GM18870 (cell line): Measurements from ENCODE around the gene RIPOR1.

Experiments used
- ATAC-seq: cut with Tn5 transposase; IDR thresholded peaks from one replicate; pipeline ENCODE4 v1.9.1; 2021; ENCODE audit warnings: moderate library complexity; ENCODE audit not compliant: unreplicated experiment

The RIPOR1 gene

DNA sequence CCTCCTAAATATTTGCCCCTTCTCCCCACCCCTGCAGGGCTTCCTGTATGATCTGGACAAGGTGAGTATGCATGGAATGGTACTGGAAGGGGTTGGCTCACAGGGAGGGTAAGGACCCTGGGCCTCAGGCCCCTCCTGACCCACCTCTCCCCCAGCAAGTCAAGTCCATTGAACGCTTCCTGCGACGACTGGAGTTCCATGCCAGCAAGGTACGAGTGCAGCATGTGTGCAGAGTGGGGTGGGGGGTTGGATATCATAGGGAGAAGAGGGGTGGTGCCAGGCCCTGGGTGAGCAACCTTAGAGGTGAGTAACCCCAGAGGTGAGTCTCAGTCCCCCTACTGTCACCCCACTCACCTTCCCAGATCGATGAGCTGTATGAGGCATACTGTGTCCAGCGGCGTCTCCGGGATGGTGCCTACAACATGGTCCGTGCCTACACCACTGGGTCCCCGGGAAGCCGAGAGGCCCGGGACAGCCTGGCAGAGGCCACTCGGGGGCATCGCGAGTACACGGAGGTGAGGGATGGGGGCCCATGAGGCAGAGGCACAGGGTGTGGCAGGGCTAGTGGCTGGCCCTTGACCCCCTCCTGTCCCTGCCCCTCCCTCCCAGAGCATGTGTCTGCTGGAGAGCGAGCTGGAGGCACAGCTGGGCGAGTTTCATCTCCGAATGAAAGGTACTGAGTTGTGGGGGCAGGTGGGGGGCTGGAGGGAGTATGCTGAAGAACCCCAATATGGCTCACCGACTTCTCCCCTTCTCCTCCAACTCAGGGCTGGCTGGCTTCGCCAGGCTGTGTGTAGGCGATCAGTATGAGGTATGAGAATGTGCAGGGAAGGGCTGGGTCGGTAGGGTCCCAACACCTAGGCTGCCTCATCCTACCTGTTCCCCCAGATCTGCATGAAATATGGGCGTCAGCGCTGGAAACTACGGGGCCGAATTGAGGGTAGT, 11.3 kb downstream of the RIPOR1 start:
- ATAC-seq, result no peak

DNA sequence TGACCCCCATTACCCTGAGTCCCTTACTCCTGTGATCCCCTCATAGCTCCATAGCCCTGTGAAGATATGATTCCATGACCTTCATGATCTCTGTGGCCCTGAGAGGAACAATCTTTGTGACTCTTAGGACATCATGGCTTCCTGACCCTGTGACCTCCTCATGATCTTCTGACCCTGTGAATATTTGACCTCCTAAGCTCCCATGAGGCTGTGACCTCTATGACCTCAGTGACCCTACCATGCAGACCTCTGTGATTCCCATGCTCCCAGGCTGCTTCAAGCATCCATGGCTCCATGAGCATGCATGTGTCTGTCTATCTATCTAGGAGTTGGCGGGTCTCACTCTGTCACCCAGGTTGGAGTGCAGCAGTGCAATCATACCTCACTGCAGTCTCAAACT, 12.1 kb downstream of the RIPOR1 start:
- ATAC-seq, result no peak

DNA sequence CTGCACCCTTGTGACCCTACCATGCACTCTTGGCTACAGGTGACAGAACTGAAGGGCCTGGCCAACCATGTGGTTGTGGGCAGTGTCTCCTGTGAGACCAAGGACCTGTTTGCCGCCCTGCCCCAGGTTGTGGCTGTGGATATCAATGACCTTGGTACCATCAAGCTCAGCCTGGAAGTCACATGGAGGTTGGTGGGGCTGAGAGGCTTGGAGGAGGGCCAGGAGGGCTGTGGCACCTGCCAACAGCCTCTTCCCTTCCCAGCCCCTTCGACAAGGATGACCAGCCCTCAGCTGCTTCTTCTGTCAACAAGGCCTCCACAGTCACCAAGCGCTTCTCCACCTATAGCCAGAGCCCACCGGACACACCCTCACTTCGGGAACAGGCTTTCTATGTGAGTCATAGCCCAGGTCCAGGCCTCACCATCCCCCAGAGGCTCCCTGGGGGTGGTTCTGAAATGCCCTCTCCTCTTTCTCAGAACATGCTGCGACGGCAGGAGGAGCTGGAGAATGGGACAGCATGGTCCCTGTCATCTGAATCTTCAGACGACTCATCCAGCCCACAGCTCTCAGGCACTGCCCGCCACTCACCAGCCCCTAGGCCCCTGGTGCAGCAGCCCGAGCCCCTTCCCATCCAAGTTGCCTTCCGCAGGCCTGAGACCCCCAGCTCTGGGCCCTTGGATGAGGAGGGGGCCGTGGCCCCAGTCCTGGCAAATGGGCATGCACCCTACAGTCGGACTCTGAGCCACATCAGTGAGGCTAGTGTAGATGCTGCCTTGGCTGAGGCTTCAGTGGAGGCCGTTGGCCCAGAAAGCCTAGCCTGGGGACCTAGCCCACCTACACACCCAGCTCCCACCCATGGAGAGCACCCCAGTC, 13.0 kb downstream of the RIPOR1 start:
- no peak for ATAC-seq

DNA sequence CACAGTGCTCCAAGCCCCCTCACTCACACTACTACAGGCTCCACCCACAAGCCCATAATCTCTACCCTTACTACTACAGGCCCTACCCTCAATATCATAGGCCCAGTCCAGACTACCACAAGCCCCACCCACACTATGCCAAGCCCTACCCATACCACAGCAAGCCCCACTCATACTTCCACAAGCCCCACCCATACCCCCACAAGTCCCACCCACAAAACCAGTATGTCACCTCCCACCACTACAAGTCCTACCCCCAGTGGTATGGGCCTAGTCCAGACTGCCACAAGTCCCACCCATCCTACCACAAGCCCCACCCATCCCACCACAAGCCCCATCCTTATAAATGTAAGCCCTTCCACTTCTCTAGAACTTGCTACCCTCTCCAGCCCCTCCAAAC, 13.8 kb downstream of the RIPOR1 start:
- no peak for ATAC-seq

DNA sequence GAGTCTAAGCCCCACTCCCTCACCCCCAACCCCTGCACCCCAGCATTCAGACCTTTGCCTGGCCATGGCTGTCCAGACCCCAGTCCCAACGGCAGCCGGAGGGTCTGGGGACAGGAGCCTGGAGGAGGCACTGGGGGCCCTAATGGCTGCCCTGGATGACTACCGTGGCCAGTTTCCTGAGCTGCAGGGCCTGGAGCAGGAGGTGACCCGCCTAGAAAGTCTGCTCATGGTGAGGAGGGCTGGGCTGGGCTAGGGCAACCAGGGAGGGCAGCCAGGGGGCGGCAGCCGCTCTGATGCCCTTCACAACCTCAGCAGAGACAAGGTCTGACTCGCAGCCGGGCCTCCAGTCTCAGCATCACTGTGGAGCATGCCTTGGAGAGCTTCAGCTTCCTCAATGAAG, 14.4 kb downstream of the RIPOR1 start:
- ATAC-seq, result no peak

DNA sequence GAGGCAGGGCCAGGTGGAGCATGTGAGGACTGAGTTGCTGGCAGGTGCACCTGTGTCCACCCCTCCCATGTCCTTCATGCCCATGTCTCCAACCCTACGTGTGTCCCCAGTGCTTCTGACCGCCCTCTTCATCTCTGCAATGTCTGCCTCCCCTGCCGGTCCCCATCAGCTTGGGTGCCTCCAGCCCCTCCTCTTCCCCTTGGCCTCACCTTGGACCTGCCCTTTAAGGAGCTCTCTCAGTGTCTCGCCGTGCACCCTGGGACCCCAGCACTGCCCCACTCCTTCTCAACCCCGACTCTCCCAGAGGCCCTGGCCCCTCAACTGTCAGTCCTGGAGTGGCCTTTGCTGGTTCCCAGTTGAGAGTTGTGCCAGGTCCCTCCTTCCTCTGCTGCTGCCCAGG, 15.0 kb downstream of the RIPOR1 start:
- no peak for ATAC-seq

DNA sequence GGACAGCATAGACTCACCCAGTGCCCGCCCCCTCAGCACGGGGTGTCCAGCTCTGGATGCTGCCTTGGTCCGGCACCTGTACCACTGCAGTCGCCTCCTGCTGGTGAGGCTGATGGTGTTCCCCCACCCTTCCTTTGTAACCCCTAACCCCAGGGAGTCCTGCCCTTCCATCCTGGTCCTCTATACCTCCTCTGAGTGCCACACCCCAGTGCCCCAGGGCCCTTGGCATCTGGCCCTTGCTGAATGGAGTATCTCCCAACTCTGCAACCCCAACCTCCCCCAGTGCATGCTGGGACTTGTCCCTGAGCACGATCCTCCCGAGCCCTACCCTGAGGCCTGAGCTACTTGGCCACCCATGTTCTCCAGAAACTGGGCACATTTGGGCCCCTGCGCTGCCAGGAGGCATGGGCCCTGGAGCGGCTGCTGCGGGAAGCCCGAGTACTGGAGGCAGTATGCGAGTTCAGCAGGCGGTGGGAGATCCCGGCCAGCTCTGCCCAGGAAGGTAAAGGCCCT, 15.8 kb downstream of the RIPOR1 start:
- ATAC-seq, result no peak

DNA sequence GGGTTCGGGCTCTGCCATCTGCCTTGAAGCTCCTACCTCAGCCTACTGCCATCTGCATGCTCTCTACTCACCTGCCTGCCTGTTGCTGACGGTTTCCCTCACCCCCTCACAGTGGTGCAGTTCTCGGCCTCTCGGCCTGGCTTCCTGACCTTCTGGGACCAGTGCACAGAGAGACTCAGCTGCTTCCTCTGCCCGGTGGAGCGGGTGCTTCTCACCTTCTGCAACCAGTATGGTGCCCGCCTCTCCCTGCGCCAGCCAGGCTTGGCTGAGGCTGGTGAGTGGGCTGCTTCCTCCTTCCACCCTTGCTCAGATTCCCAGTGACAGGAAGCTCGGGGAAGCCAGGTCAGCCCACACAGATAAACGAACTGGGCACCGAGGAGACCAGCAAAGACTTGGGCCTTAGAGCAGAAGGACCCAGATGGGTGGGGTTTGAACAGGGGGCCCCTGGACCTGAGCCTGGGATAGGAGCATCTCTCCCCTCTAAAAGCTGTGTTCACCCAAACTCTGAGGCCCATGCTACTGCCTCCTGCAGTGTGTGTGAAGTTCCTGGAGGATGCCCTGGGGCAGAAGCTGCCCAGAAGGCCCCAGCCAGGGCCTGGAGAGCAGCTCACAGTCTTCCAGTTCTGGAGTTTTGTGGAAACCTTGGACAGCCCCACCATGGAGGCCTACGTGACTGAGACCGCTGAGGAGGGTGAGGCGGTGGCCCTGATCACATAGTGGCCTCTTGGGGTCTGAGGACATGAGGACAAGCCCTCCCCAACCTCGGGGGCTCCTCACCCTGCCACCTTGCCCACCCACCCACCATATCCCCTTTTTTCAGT, 16.4 kb downstream of the RIPOR1 start:
- no peak for ATAC-seq

DNA sequence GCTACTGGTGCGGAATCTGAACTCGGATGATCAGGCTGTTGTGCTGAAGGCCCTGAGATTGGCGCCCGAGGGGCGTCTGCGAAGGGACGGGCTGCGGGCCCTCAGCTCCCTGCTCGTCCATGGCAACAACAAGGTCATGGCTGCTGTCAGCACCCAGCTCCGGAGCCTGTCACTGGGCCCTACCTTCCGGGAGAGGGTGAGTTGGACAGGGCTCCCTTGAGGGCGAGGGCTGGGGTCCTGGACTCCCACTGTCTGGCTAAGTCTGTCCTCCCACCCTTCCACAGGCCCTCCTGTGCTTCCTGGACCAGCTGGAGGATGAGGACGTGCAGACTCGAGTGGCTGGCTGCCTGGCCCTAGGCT, 17.0 kb downstream of the RIPOR1 start:
- no peak for ATAC-seq

DNA sequence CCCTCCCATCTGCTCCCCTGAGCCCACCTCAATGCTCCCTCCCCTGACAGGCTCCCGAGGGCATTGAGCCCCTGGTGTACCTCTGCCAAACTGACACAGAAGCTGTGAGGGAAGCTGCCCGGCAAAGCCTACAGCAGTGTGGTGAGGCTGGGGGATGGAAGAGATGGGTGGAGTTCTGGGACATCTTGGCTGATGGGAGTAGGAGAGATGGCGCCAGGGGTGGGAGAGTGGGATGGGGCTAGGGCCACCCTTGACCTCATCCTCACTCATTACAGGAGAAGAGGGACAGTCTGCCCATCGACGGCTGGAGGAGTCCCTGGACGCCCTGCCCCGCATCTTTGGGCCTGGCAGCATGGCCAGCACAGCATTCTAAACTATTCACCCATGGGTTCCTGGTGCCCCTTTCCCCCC, 17.5 kb downstream of the RIPOR1 start:
- ATAC-seq, result no peak

DNA sequence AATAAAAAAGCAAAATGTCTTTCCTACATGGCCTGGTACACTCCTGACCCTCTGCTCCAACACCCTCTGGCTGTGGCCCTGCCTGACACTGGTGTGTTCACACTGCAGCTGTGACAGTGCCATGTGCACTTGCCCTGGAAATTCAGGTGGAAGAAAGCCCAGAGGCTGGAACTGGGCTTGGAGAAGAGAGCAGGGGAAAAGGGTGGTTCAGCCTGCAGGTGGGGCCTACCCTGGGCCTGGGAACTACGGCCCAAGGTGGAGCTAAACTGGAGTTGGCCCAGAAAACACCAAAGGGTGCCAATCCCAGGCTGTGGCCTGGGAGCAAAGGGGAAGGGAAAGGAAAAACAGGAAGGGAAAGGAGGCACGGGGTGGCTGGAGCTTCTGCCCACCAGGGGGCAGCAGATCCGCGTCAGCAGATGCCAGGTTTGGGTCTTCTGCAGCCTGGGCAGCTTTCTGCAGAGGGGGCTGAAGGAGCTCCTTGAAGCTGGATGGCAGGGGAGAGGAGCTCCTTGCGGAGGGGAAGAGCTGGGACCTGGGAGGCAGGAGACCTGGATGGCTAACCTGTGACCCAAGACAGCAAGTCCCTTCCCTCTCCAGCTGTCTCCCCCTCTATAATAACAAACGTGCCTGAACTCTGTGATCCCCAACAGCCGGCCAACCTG, 18.3 kb downstream of the RIPOR1 start:
- ATAC-seq, result no peak

DNA sequence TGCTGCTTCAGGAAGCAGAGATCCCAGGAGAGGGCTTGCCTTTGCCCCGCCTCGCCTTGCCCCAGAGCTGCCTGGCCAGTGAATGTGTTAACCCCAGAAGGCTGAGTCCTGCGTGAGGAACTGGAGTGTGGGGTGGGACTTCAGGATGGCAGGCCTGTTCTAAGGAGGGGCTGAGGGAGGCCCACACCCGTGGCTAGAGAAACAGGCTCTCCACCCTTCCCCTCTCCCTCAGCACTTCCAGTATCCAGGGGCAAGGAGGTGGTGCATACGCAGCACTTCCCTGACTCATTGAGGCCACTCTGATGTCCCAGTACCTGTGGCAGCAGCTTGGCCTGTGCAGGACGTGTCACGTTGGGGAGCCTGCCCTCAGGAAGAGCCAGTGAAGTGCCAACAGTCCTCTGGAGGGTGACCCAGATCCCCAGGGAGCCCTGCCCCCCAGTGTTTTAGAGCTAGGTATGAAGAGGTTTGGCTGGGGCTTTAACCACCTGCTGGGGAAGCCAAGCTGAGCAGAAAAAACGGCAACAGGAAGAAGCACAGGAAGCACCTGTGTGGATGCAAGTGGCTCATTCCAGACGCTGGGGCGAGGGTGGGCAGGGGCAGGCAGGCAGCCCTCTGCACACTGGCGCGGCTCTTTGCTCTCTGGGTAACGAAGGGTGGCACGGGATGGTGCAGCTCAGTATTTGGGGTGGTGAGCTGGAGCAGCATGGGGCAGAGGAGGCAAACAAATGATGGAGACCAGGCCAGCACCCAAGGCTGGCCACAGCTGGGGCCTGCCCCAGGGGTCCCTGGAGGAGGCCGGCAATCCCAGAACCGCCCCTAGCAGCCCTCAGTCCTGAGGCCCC, 19.0 kb downstream of the RIPOR1 start:
- no peak for ATAC-seq

DNA sequence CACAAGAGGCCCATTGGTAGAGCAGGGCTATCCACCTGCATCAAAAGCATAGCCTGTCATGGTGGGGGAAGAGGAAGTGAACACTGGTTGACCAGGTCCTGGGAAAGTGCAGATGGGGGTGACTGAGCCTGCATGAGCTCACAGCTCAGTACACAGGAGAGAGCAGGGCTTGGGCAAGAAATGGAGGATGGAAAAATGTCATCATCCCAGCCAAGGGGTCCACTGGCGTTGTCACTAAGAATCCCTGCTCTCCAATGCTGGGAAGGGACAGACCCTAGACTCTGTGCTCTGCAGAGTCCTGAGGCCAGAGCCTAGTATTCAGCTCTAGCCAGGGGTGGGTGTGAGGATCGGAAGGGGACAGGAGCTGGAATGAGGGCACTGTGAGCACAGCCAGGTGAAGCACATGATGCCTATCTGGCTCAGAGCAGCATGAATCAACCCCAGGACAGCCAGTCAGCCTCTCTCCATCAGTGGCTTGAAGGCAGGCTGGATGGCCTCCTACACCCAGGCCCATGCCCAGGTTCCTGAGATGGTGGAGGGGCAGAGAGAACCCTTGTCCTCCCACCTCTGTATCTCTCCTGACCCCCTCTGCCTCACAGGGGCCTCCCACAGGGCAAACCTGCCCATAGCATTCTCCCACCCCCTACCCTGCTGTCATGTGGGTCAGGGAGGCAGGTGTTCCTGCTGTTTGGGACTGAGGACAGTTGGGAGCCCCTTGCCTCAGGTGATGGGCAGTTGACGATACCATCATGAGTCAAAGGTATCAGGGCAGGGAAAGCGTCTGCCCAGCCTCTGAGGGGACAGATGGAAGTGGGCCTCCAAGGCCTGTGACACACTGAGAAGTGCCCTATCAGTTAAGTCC, 19.9 kb downstream of the RIPOR1 start:
- ATAC-seq, result no peak

DNA sequence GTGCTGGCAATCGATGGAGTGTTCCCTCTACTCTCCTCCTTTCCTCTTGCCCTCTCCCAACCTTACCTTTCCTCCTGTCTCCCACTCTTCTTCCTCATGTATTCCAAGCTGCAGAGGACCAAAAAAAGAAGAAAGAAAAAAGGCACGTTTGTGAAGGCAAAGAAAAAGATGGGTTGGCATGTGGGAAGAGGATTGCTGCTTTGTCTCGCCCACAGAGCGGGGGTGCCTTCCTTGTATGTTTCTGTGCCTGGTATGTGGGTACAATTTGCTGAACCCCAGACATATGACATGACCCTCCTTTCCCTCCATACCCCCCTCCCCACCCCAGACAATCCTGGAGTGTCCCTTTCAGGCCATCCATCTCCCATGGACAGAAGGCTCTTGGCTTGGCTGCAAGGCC, 20.6 kb downstream of the RIPOR1 start:
- no peak for ATAC-seq

DNA sequence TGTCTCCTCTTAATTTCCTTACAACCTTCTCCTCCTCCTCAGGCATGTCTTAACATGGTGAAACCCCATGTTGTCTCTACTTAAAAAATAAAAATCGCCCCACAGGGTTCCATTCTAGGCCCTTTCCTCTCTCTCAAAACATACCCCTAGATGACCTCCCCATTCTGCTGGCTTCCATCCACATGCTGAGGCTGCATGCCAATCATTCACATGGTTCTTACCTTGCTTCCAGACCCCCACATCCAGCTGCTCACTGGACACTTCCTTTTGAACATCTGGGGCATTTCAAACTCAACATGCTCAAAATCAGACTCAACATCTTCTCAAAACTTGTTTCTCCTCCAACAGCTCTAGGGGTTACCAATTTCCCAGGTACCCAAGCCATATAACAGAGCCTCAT, 21.3 kb downstream of the RIPOR1 start:
- ATAC-seq, result no peak

DNA sequence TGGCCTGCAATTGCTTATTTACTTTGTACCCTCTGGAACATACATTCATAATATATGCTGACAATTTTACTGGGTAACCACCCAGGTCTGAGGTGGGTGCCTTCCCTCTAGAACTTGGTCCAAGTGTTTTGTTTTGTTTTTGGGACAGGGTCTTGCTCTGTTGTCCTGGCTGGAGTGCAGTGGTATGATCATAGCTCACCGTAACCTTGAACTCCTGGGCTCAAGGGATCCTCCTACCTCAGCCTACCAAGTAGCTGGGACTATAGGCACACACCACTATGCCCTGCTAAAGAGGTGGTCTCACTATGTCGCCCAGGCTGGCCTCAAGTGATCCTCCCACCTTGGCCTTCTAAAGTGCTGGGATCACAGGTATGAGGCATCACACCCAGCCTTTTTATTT, 22.5 kb downstream of the RIPOR1 start:
- ATAC-seq, result no peak

DNA sequence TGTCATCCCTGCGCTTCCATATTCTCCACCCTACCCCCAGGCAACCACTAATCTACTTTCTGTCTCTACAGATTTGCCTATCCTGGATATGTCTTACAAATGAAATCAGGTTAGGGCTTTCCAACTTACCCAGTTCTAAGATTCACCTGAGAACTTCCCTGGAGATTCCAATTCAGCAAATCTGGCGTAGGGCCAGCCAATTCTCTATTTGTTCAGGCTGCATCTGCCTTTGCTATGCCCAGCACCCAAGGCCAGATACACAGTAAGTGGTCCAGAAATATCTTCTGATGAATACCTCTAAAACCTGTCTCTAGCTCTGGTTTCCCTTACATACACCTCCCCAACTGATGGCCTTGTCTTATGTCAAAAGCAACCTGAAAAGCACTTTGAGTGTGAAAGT, 23.3 kb downstream of the RIPOR1 start:
- ATAC-seq, result no peak

DNA sequence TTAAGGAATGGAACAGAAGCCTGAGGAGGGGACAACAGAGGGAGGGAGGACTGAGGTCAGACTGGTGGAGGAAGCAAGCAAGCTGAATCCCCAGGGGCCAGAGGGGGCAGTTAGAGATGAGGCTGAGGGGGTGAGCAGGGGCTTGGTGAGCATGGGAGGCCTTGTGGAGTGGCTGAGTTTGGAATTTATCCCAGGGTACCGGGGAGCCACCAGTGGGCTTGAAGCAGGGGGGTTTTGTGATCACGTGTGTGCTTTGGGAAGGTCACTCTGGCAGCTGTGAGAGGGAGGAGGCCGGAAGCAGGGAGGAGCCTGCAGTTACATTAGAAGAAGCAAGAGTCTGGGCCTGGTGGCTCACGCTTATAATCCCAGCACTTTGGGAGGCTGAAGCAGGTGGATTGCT, 23.8 kb downstream of the RIPOR1 start:
- ATAC-seq, result no peak

DNA sequence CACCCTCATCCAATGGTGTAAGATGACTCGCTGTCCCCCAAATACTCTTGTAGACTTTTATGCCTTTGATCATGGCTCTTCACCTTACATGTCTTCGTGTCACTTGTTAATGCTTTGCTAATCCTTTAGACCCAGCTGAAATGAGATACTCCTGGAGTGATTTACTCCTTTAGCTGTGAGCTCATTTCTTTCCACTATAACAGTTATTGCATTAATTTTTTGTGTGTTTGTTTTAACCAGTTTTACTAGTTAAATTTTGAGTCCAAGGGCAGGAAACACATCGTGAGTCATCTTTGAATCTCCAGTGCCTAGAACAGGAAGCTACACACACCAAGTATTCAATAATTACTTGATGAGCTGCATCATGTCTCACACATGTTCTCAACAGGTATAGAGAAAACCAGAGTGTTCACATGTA, 27.2 kb downstream of the RIPOR1 start:
- ATAC-seq, result no peak
